Right lobe of liver (tissue), 6 donors: ENCODE measurements around the gene NDUFA12. TPM values are rescaled to one million over a fixed set of nuclear protein-coding genes. Genes with fewer than 3 reads are reported as not detected.

Source experiments
- ATAC-seq, 4 donors: fragments of 200-7000 bp; cut with Tn5 transposase; one replicate each; pipeline ENCODE4 v1.9.1; 2020; ENCODE audit warnings: mild to moderate bottlenecking in 4 of 4, moderate library complexity in 4 of 4
- DNase-seq, 3 donors: peaks; one replicate each; pipeline ENCODE4 v3.0.0-alpha.2; 2020
- H3K27ac ChIP-seq, 3 donors: fragments of 200-600 bp; one replicate each; pipeline ENCODE4 v1.8.0; 2022
- H3K27me3 ChIP-seq, 2 donors: fragments of 200-600 bp; one replicate each; pipeline ENCODE4 v1.8.0; 2022
- H3K36me3 ChIP-seq, 4 donors: fragments of 200-600 bp; sonication (generic) in 1 of 4; one replicate each; pipeline versions ENCODE4 v1.5.1 to v1.8.0; 2017 to 2022; ENCODE audit warnings: control low read depth in 1 of 4
- H3K4me1 ChIP-seq, 4 donors: fragments of 200-600 bp; sonication (generic) in 1 of 4; one replicate each; pipeline versions ENCODE4 v1.5.1 to v1.8.0; 2017 to 2022; ENCODE audit warnings: control low read depth in 1 of 4
- H3K4me3 ChIP-seq, 3 donors: fragments of 200-600 bp; one replicate each; pipeline ENCODE4 v1.8.0; 2022
- H3K9me3 ChIP-seq, 4 donors: fragments of 200-600 bp; sonication (generic) in 1 of 4; one replicate each; pipeline versions ENCODE4 v1.5.1 to v1.8.0; 2017 to 2022; ENCODE audit warnings: control low read depth in 1 of 4
- POLR2A ChIP-seq: fragments of 450-650 bp; IDR thresholded peaks from one replicate; pipeline ENCODE4 v1.6.1; 2017; ENCODE audit warnings: antibody characterized with exemption, mild to moderate bottlenecking
- WGBS: methylation state at CpG from one replicate; pipeline ENCODE4 v1.1.6; 2018; ENCODE audit warnings: low coverage, low lambda C conversion rate; ENCODE audit not compliant: insufficient coverage; ENCODE audit errors: missing lambda C conversion rate; 5-methylcytosine and 5-hydroxymethylcytosine counted together
- intact Hi-C, 2 donors: fragments of 100-400 bp; cut with DNase I; formaldehyde crosslinking; loops; one replicate each; pipeline versions ENCODE4 v1.11.2 to v1.14.1; 2022
- total RNA-seq, 6 experiments: library from RNA; depleted of rRNA in 2 of 6; stranded (reverse); fragments of >200 nt in 2 of 6; fragmentation: NEBNext Ultra II Directional in 3 of 6; extraction: Animal tissue kit (Norgen Biotek cat#: 25700) in 3 of 6; gene quantifications; one replicate each; pipeline versions ENCODE4 v1.1.0 to v1.2.4, GENCODE V29; 2016 to 2023
- TF ChIP-seq, protein P1 (sequence below), 4 donors: fragments of 200-600 bp in 3 of 4; fragments of 450-650 bp in 1 of 4; IDR thresholded peaks; one replicate each; pipeline versions ENCODE4 v1.5.1 to v1.8.0; 2016 to 2022; ENCODE audit warnings: antibody characterized with exemption in 4 of 4, mild to moderate bottlenecking in 2 of 4
- donor health status: DM: no; HTN: yes; CAD: no.
- donor health status: DM: no; HTN: no; CAD: no.
- donor health status: DM: no; HTN: no; CAD: no.
- donor health status: DM: no; HTN: yes; CAD: no.
- donor health status: DM: no; HTN: yes; CAD: no.

The NDUFA12 gene
- total RNA-seq, 6 experiments from 2014 or later, result 39.9 to 96.0 (median 51.3) TPM

DNA sequence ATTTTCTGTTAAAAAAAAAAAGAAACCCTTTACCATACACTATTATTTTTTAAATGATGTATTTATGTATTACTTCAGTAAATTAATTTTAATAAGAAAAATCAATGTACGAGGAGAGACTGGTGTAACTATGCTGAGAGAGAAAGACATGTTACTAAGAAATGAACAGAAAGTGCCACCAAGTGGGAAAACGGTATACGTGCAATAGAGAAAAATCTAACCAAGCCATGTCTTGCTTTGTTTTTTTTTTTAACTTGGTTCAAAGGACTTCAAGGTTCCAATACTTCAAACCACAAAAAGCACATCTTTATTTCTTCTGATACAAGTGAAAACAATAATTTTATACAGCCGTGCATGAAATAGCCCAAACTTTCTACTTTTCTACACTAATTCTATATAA lies 22.9 kb downstream of the NDUFA12 start:
- DNase-seq (no peak), ATAC-seq (peak in 1 of 4 donors; percentile 52)
- TF ChIP-seq, protein P1, sequence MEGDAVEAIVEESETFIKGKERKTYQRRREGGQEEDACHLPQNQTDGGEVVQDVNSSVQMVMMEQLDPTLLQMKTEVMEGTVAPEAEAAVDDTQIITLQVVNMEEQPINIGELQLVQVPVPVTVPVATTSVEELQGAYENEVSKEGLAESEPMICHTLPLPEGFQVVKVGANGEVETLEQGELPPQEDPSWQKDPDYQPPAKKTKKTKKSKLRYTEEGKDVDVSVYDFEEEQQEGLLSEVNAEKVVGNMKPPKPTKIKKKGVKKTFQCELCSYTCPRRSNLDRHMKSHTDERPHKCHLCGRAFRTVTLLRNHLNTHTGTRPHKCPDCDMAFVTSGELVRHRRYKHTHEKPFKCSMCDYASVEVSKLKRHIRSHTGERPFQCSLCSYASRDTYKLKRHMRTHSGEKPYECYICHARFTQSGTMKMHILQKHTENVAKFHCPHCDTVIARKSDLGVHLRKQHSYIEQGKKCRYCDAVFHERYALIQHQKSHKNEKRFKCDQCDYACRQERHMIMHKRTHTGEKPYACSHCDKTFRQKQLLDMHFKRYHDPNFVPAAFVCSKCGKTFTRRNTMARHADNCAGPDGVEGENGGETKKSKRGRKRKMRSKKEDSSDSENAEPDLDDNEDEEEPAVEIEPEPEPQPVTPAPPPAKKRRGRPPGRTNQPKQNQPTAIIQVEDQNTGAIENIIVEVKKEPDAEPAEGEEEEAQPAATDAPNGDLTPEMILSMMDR (IDR thresholded peaks at IDR 0.05), result peak in 3 of 4 donors; percentile 19 to 31 (median 25)
- no peak for TF ChIP-seq POLR2A
- intact Hi-C loops, result no loop called here
- Histone ChIP-seq H3K4me1 (no peaks in the 10 kb centered on the region), H3K27me3 (no peaks in the 10 kb centered on the region), H3K4me3 (no peak overlapping the region), H3K36me3 (no peaks in the 10 kb centered on the region), H3K27ac (no peak overlapping the region), H3K9me3 (no peaks in the 10 kb centered on the region)
- WGBS, result 55% methylated on average over 4 of the region's 4 CpGs

DNA sequence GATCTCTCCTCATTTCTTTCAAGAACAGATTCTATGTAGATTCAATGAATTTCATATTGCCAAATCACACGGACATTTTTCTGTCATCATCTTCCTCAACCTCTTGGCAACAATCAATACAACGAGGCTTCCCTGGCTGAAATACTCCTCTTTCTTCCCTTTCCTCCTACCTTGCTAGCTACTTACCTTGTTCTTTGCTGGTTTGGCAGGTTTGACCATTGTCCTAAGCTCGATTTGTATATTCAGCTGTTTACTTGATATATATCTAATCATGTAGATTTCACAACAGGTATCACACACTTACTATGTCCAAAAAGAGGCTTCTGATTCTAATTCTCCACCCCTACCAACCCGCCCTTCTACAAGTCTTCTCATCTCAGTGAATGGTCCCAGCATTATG lies 23.6 kb downstream of the NDUFA12 start:
- no peaks in the 10 kb centered on the region for H3K9me3 ChIP-seq
- H3K4me1 ChIP-seq, result no peaks in the 10 kb centered on the region
- no peak overlapping the region for H3K27ac ChIP-seq
- H3K4me3 ChIP-seq, result no peak overlapping the region
- intact Hi-C loops, result no loop called here
- H3K27me3 ChIP-seq, result no peaks in the 10 kb centered on the region
- 70% methylated on average over 4 of the region's 4 CpGs for WGBS
- DNase-seq, result no peak
- no peak for TF ChIP-seq POLR2A
- TF ChIP-seq, protein P1 (IDR thresholded peaks at IDR 0.05), result no peak
- no peak for ATAC-seq
- H3K36me3 ChIP-seq, result no peaks in the 10 kb centered on the region

DNA sequence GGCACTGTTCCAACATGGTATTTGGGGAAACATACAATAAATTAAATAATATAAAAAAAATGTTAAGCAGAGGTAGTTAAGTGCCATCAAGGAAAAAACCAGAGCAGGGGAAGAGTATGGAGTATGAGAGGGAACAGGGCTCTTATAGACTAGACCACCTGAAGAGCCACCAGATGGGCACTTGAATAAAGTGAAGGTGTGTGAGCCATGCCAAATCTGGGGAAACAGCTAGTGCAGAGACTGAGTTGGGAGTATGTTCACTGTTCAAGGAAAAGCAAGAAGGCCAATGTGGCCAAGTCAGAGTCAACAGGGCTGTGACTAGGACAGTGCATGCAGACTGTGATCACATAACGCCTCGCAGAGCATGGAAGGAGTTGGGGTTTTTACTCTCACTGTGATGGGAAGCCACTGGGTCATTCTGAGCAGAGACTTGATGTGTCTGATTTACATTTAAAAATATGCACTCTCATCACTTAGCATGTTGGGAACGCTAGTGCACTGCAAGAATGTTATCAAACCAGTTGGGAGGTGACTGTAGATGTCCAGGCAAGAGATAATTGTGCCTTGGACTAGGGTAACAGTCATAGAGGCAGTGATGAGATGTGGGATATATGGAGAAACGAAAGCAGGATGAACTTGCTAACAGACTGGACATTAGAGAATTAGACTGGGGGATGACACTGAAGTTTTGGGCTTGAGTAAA lies 25.6 kb downstream of the NDUFA12 start:
- intact Hi-C loops, result no loop called here
- H3K27me3 ChIP-seq, result no peaks in the 10 kb centered on the region
- H3K36me3 ChIP-seq, result no peaks in the 10 kb centered on the region
- ATAC-seq (no peak), DNase-seq (no peak)
- H3K9me3 ChIP-seq, result no peaks in the 10 kb centered on the region
- H3K27ac ChIP-seq, result no peak overlapping the region
- H3K4me3 ChIP-seq, result no peak overlapping the region
- TF ChIP-seq, protein P1 (IDR thresholded peaks at IDR 0.05), result no peak
- no peak for TF ChIP-seq POLR2A
- no peaks in the 10 kb centered on the region for H3K4me1 ChIP-seq
- WGBS, result 83% methylated on average over 2 of the region's 4 CpGs

DNA sequence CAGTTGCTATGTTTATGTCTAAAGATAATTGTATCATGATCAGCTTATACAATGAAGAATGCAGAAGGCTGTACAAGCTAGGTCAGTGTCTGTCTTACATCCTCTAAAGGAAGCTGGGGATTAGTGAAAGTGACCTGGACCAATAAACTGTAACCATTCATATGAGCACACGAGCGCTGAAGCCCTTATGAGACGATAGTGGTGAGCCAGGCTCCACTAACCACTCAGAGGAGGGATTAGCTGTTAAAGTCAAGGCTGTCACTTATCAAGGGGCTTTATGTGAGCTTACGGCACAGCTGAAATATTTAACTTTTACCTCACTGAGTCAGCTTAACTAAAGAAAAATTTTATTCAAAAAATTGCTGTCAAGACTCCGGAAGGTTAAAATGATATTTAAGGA lies 30.3 kb downstream of the NDUFA12 start:
- Histone ChIP-seq H3K4me3 (no peak overlapping the region), H3K9me3 (no peaks in the 10 kb centered on the region), H3K27ac (no peak overlapping the region), H3K4me1 (no peaks in the 10 kb centered on the region), H3K36me3 (peaks cover 0 to 4% (median 2%) of the 10 kb centered on the region in 4 donors), H3K27me3 (no peaks in the 10 kb centered on the region)
- TF ChIP-seq POLR2A, result no peak
- TF ChIP-seq, protein P1 (IDR thresholded peaks at IDR 0.05), result no peak
- ATAC-seq, result no peak
- intact Hi-C loops, result no loop called here
- 85% methylated on average over 5 of the region's 5 CpGs for WGBS
- no peak for DNase-seq
